HepG2 (cell line): Measurements from ENCODE around the gene LIME1. TPM values are rescaled to one million over a fixed set of nuclear protein-coding genes. Genes with fewer than 3 reads are reported as not detected.
A peak's percentile ranks its signal among the peaks of the same experiment; 100 is the strongest.

Experiments used
- ELK4 ChIP-seq: sonication (generic); formaldehyde crosslinking; IDR thresholded peaks from 2 replicates; pipeline ENCODE4 v1.9.0; 2021; ENCODE audit warnings: missing genetic modification reagents, borderline replicate concordance
- FOSL2 ChIP-seq: sonication (generic); formaldehyde crosslinking; IDR thresholded peaks from 2 replicates; pipeline ENCODE4 v1.4.0; 2020; ENCODE audit warnings: missing genetic modification reagents
- KLF6 ChIP-seq: IDR thresholded peaks from 2 replicates; pipeline ENCODE4 v1.8.0; 2016; ENCODE audit warnings: missing biosample characterization, missing genetic modification reagents
- MAFG ChIP-seq: sonication (generic); formaldehyde crosslinking; IDR thresholded peaks from 2 replicates; pipeline ENCODE4 v1.5.1; 2020; ENCODE audit warnings: mild to moderate bottlenecking, missing genetic modification reagents
- NRL ChIP-seq: sonication (generic); formaldehyde crosslinking; IDR thresholded peaks from 2 replicates; pipeline ENCODE4 v1.5.0; 2020; ENCODE audit warnings: missing genetic modification reagents, mild to moderate bottlenecking, moderate library complexity, borderline replicate concordance
- PRDM10 ChIP-seq: sonication (generic); formaldehyde crosslinking; IDR thresholded peaks from 2 replicates; pipeline ENCODE4 v1.4.0; 2020; ENCODE audit warnings: low read depth, missing genetic modification reagents
- SIX1 ChIP-seq: sonication (generic); formaldehyde crosslinking; IDR thresholded peaks from 2 replicates; pipeline ENCODE4 v1.4.0; 2020; ENCODE audit warnings: missing genetic modification reagents, borderline replicate concordance
- SRSF4 ChIP-seq: fragments of 200-400 bp; formaldehyde crosslinking; IDR thresholded peaks from one replicate; pipeline ENCODE4 v1.6.1; 2018; ENCODE audit warnings: mild to moderate bottlenecking, low read depth, low read length, moderate library complexity; ENCODE audit not compliant: poor library complexity, severe bottlenecking
- SSRP1 ChIP-seq: IDR thresholded peaks from 2 replicates; pipeline ENCODE4 v1.6.1; 2016; ENCODE audit warnings: control low read depth
- ZBTB10 ChIP-seq: sonication (generic); formaldehyde crosslinking; IDR thresholded peaks from 2 replicates; pipeline ENCODE4 v1.4.0; 2020; ENCODE audit warnings: missing genetic modification reagents, borderline replicate concordance
- ZBTB7B ChIP-seq: sonication (generic); formaldehyde crosslinking; IDR thresholded peaks from 2 replicates; pipeline ENCODE4 v1.4.0; 2020; ENCODE audit warnings: missing genetic modification reagents
- ZFP82 ChIP-seq: sonication (generic); formaldehyde crosslinking; IDR thresholded peaks from 2 replicates; pipeline ENCODE4 v1.5.1; 2020; ENCODE audit warnings: mild to moderate bottlenecking, missing genetic modification reagents, borderline replicate concordance
- ZKSCAN5 ChIP-seq: sonication (generic); formaldehyde crosslinking; IDR thresholded peaks from 2 replicates; pipeline ENCODE4 v1.5.1; 2020; ENCODE audit warnings: mild to moderate bottlenecking, missing genetic modification reagents
- ZNF205 ChIP-seq: IDR thresholded peaks from 2 replicates; pipeline ENCODE4 v1.6.1; 2018; ENCODE audit warnings: missing biosample characterization, missing genetic modification reagents
- ZNF446 ChIP-seq: sonication (generic); formaldehyde crosslinking; IDR thresholded peaks from 2 replicates; pipeline ENCODE4 v1.5.0; 2020; ENCODE audit warnings: mild to moderate bottlenecking, missing genetic modification reagents
- ZNF816 ChIP-seq: sonication (generic); formaldehyde crosslinking; IDR thresholded peaks from 2 replicates; pipeline ENCODE4 v1.8.0; 2022; ENCODE audit warnings: missing genetic modification reagents, mild to moderate bottlenecking, borderline replicate concordance
- ZNF850 ChIP-seq: sonication (generic); formaldehyde crosslinking; conservative IDR thresholded peaks from 2 replicates; pipeline ENCODE4 v1.9.0; 2021; ENCODE audit warnings: mild to moderate bottlenecking, missing genetic modification reagents
- polyA plus RNA-seq, 8 experiments: library from polyadenylated mRNA; depleted of rRNA in 3 of 8; stranded (reverse) in 7 of 8; unstranded in 1 of 8; fragments of >200 nt; fragmentation: Illumina TruSeq in 4 of 8; extraction: Trizol in 4 of 8; gene quantifications; 2 replicates each; pipeline versions ENCODE4 v1.2.1 to v1.2.3, GENCODE V29; 2011 to 2016; ENCODE audit warnings: low read depth in 4 of 8, missing spikeins in 1 of 8, mixed read lengths in 1 of 8; ENCODE audit not compliant: insufficient read depth in 1 of 8
- total RNA-seq, 5 experiments: library from RNA; depleted of rRNA; stranded (reverse); fragments of >200 nt; fragmentation: Illumina TruSeq; extraction: Trizol; gene quantifications; 2 replicates each; pipeline ENCODE4 v1.2.3, GENCODE V29; 2016; ENCODE audit warnings: low read depth in 1 of 5
- TF ChIP-seq, protein P1 (sequence below): sonication (generic); formaldehyde crosslinking; IDR thresholded peaks from 2 replicates; pipeline ENCODE4 v1.5.1; 2020; ENCODE audit warnings: missing genetic modification reagents, mild to moderate bottlenecking, borderline replicate concordance
- TF ChIP-seq, protein P2 (sequence below): sonication (generic); formaldehyde crosslinking; IDR thresholded peaks from 2 replicates; pipeline ENCODE4 v1.4.0; 2020; ENCODE audit warnings: missing genetic modification reagents, mild to moderate bottlenecking, borderline replicate concordance

LIME1 gene
- total and polyA plus RNA-seq, 2 of the 13 experiments (the other 11 are each of a cell fraction or from before 2014, with no cell fraction given), result 13.0 to 61.5 TPM

GRCh38 chr20:63740627-63741353 lies 4.3 kb downstream of the LIME1 start (continued):
- TF ChIP-seq SRSF4 (no peak), ZNF205 (CRISPR knock-in tag) (peak; percentile 95), ZNF816 (CRISPR knock-in tag) (peak; percentile 41), ELK4 (CRISPR knock-in tag) (peak; percentile 36), SSRP1 (CRISPR knock-in tag) (0 out of 2 replicates have a peak, but pooled peaks have one; percentile 81), ZBTB10 (peak; percentile 96), PRDM10 (CRISPR knock-in tag) (peak; percentile 90; the same call in 1 of the 2 replicates), FOSL2 (CRISPR knock-in tag) (peak; percentile 72), NRL (no peak; the same call in 1 of the 2 replicates), ZKSCAN5 (no peak), KLF6 (CRISPR knock-in tag) (peak; percentile 99), MAFG (CRISPR knock-in tag) (no peak), SIX1 (CRISPR knock-in tag) (peak; percentile 80), ZBTB7B (CRISPR knock-in tag) (peak; percentile 100), ZFP82 (peak; percentile 92), ZNF446 (no peak; the same call in 1 of the 2 replicates), ZNF850 (CRISPR knock-in tag) (0 out of 2 replicates have a peak, but pooled peaks have one; percentile 67)
- TF ChIP-seq, protein P1, sequence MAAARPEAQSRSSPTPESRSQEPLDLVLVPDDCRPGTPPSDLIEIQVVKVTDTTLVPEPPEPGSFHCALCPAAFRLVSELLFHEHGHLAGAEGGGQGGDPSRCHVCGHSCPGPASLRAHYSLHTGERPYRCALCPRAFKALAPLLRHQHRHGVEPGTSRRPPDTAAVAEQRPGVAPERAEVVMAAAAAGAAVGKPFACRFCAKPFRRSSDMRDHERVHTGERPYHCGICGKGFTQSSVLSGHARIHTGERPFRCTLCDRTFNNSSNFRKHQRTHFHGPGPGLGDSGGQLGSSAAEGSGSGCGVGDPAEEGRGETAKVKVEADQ (CRISPR knock-in tag), result peak; percentile 89
- TF ChIP-seq, protein P2, sequence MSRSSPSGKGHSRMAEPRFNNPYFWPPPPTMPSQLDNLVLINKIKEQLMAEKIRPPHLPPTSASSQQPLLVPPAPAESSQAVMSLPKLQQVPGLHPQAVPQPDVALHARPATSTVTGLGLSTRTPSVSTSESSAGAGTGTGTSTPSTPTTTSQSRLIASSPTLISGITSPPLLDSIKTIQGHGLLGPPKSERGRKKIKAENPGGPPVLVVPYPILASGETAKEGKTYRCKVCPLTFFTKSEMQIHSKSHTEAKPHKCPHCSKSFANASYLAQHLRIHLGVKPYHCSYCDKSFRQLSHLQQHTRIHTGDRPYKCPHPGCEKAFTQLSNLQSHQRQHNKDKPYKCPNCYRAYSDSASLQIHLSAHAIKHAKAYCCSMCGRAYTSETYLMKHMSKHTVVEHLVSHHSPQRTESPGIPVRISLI (CRISPR knock-in tag), result peak; percentile 45; the same call in 1 of the 2 replicates
